ENCODE results near the gene ITGA8.

- TF ChIP-seq POLR2AphosphoS5 (IDR thresholded peaks at IDR 0.05): no peak
- TF ChIP-seq, protein P1, sequence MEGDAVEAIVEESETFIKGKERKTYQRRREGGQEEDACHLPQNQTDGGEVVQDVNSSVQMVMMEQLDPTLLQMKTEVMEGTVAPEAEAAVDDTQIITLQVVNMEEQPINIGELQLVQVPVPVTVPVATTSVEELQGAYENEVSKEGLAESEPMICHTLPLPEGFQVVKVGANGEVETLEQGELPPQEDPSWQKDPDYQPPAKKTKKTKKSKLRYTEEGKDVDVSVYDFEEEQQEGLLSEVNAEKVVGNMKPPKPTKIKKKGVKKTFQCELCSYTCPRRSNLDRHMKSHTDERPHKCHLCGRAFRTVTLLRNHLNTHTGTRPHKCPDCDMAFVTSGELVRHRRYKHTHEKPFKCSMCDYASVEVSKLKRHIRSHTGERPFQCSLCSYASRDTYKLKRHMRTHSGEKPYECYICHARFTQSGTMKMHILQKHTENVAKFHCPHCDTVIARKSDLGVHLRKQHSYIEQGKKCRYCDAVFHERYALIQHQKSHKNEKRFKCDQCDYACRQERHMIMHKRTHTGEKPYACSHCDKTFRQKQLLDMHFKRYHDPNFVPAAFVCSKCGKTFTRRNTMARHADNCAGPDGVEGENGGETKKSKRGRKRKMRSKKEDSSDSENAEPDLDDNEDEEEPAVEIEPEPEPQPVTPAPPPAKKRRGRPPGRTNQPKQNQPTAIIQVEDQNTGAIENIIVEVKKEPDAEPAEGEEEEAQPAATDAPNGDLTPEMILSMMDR (IDR thresholded peaks at IDR 0.05): no peak
Observed at GRCh38 chr10:15718694-15719048, 1.1 kb downstream of the ITGA8 start.
